IPS-15b (cell line): ENCODE data around the gene DDX20.
"Not testable (repeated sequence)": the region's sequence is repeated elsewhere in the genome, so short reads cannot be mapped to it uniquely, and the experiment has no call there.

Experiments used
- H3K27me3 ChIP-seq: one replicate; pipeline ENCODE4 v1.6.1; 2013; ENCODE audit warnings: low read length; ENCODE audit not compliant: control insufficient read depth, insufficient read depth
- H3K36me3 ChIP-seq: one replicate; pipeline ENCODE4 v1.6.1; 2013; ENCODE audit warnings: low read length; ENCODE audit not compliant: control insufficient read depth, insufficient read depth
- H3K4me1 ChIP-seq: one replicate; pipeline ENCODE4 v1.6.1; 2013; ENCODE audit warnings: mild to moderate bottlenecking, low read length; ENCODE audit not compliant: control insufficient read depth, insufficient read depth
- H3K4me3 ChIP-seq: one replicate; pipeline ENCODE4 v1.5.1; 2013; ENCODE audit warnings: low read depth, low read length
- H3K9ac ChIP-seq: one replicate; pipeline ENCODE4 v1.6.1; 2013; ENCODE audit warnings: low read depth, mild to moderate bottlenecking, low read length
- H3K9me3 ChIP-seq: one replicate; pipeline ENCODE4 v1.6.1; 2013; ENCODE audit warnings: mild to moderate bottlenecking, low read length; ENCODE audit not compliant: control insufficient read depth, insufficient read depth

The DDX20 gene

DNA sequence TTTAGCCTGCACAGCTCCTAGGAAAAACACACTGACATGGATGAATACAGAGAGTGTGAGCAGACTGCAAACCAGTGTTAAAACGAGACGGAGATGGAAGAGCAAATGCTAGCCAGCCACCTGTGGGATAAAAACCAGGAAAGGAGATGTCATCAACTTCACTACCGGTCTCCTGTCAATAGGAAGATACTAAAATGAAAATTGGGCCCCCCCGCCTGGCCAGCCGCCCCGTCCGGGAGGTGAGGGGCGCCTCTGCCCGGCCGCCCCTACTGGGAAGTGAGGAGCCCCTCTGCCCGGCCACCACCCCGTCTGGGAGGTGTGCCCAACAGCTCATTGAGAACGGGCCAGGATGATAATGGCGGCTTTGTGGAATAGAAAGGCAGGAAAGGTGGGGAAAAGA, 44.0 kb downstream of the DDX20 start:
- H3K9ac ChIP-seq, H3K27me3 ChIP-seq, H3K4me1 ChIP-seq: not testable (repeated sequence)

DNA sequence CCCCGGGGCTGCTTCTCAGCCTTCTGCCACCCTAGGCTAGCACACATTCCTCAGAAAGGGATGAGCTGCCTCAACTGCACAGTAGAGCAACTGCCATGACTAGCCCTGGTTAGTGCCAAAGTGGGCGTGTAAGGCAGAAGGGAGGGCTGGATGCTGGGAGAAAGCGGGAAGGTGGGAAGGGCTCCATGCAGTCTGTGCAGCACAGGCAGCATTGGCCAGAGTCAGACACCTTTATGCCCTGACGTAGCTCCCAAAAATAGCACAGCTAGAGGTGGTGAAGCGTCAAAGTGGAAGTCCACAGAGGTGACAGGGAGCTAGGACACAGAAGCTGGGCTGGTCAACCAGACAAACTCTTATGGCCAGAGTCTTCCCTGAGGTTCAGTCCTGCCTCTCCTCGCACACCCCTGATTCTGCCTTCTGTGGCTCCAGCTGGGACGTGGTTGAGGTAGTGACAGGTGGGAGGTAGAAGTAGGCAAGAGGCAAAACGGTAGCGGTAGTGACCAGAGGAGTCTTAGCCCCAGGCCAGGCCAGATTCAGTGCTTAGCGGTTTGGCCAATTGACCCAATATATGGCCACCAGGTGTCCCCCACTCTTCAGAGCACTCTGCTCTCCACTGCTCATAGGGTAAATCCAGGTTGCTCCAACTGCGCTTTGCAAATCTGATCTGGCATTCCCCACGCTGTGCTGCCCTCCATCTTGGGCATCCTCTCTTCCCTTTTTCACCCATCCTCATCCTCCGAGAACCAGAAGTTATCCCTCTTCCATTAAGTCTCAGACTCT, 45.6 kb downstream of the DDX20 start:
- H3K9ac ChIP-seq: no peak overlapping the region
- no peaks in the 10 kb centered on the region for H3K27me3 ChIP-seq
- no peaks in the 10 kb centered on the region for H3K9me3 ChIP-seq
- no peak overlapping the region for H3K4me3 ChIP-seq
- H3K36me3 ChIP-seq: no peaks in the 10 kb centered on the region
- H3K4me1 ChIP-seq: no peaks in the 10 kb centered on the region

More for the DNA sequence above, 44.0 kb downstream of the DDX20 start:
- not testable (repeated sequence) for H3K4me3 ChIP-seq, H3K36me3 ChIP-seq, H3K9me3 ChIP-seq

DNA sequence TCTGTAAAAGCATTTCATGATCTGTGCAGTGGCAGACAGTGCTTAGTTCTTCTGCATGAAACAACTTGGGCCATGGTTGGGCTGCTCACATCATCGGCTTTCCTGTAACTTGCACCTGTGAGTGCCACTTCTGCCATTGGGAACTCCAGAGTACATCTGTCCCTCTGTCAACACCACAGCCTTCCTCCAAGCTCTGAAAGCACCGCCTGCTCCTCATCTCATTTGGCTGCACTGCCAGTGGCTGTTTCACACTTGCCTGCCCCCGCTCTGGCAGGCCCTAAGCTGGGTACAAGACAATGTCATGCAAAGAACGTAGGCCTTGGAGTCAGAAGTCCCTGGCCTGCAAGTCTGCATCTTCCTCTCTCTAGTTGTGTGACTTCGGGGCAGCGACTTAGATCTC, 46.4 kb downstream of the DDX20 start:
- Histone ChIP-seq H3K4me1 (no peaks in the 10 kb centered on the region), H3K9me3 (no peaks in the 10 kb centered on the region), H3K36me3 (no peaks in the 10 kb centered on the region), H3K4me3 (no peak overlapping the region), H3K9ac (no peak overlapping the region), H3K27me3 (no peaks in the 10 kb centered on the region)

DNA sequence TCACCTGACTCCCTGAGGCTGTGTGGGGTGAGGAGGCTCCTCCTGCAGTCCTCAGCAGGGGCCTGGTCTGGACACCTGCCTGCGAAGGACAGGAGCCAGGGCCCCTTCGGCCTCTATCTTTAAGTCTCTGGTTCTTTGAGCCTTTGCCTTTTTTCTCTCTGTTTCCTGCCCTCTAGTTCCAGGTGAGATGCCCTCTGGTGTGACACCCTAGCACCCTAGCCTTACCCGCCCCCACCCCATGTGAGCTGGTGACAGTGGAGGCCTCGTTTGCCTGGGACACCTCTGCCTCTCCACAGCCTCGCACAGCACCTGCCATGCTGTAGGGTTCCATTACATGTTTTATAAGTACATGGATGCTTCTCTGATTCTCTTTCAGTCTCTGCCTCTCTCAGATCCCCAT, 47.3 kb downstream of the DDX20 start:
- H3K4me1 ChIP-seq: no peaks in the 10 kb centered on the region
- no peak overlapping the region for H3K4me3 ChIP-seq
- H3K9me3 ChIP-seq: no peaks in the 10 kb centered on the region
- H3K9ac ChIP-seq: no peak overlapping the region
- H3K36me3 ChIP-seq: no peaks in the 10 kb centered on the region
- no peaks in the 10 kb centered on the region for H3K27me3 ChIP-seq

DNA sequence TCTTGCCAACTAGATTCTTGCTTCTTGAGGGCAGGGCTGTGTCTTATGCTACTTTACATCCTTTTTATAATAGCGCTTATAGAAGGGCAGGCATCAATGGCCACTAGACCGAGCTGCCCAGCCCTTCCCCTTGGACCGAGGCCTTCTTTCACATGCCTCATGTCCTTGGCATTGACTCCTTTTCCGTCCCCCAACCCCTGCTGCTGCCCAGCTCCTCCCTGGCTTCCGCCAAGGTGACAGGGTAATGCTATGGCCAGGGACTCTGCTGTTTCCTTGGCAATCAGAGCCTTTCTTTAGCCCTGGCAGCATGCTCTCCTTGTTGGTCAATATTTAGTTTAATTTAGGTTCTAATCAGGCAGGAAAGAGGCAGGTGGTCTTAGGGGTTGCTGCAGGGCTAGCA, 48.2 kb downstream of the DDX20 start:
- Histone ChIP-seq H3K27me3 (no peaks in the 10 kb centered on the region), H3K9ac (no peak overlapping the region), H3K4me3 (no peak overlapping the region), H3K9me3 (no peaks in the 10 kb centered on the region), H3K36me3 (no peaks in the 10 kb centered on the region), H3K4me1 (no peaks in the 10 kb centered on the region)

DNA sequence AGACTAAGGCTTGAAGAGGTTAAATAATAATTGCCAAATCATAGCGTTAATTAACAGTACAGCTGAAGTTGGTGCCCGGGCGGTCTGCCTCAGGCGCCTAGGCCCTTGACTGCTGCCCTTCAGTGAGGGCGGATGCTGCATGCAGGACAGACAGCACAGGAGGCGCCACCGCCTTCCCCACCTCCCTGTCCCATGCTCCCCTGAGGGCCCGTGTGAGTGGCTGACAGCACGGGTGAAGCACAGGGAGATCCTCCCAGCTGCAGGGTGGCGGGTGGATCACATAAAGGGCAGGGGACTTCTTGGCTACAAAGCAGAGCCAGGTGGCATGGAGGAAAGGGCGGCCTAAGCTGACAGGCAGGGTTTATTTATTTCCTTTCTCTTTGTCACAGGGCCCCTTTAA, 49.1 kb downstream of the DDX20 start:
- no peak overlapping the region for H3K9ac ChIP-seq
- H3K4me3 ChIP-seq: no peak overlapping the region
- H3K4me1 ChIP-seq: no peaks in the 10 kb centered on the region
- H3K36me3 ChIP-seq: no peaks in the 10 kb centered on the region
- no peaks in the 10 kb centered on the region for H3K9me3 ChIP-seq
- no peaks in the 10 kb centered on the region for H3K27me3 ChIP-seq

DNA sequence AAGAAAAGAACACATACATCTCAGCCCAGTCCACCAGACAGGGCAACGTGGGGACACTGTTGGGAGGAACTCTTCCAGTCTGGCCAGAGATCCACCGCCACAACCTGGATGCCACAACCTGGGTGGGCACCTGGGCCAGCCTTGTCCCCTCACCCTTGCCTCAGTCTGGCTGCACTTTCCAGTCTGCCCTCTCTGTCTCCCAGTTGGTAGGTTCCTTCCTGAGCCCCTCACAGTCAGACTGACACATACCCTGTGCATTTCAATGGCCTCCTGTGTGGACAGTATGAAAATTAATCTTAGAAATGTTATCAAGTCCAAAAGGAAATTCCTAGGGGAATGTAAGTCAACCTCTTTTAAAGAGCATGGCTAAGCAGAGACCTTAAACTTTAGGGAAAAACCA, 49.5 kb downstream of the DDX20 start:
- Histone ChIP-seq H3K4me3 (no peak overlapping the region), H3K27me3 (no peaks in the 10 kb centered on the region), H3K9me3 (no peaks in the 10 kb centered on the region), H3K4me1 (no peaks in the 10 kb centered on the region), H3K36me3 (no peaks in the 10 kb centered on the region), H3K9ac (no peak overlapping the region)

DNA sequence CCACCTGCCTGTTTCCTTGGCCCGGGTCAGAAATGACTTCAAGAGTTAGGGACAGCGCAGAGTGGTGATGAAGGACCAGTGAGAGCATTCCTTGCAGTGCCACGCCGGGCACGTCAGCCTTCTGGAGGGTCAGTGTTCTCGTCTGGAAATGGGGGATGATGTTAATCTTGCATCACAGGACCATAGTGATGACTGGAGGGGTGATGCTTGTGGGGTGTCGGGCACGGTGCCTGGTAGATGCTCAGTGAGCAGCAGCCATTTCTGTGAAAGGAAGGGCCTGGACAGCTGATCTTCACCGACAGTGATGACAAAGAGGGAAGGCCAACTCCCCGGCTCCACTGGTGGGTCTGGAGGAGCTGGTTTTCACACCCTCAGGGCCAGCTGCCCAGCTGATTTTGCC, 56.2 kb downstream of the DDX20 start:
- Histone ChIP-seq H3K4me1 (no peaks in the 10 kb centered on the region), H3K36me3 (no peaks in the 10 kb centered on the region), H3K27me3 (no peaks in the 10 kb centered on the region), H3K9ac (no peak overlapping the region), H3K4me3 (no peak overlapping the region), H3K9me3 (no peaks in the 10 kb centered on the region)

DNA sequence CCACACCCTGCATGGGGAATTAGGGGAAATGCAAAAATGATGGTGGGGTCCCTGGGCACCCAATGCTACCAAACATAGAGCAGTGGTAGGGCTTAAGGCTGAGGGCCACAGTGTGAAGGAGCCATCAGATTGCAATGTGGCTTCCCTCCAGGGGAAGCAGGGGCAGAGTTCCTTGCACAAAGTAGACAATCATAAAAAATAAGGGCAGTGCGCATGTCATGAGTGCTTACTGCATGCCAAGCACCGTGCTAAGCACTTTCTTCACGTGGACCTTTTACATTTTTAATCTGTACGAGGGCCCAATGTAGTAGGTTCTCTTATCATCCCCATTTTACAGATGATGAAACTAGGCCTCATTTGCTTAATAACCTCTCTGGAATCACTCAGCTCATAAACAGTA, 56.6 kb downstream of the DDX20 start:
- Histone ChIP-seq H3K9ac (no peak overlapping the region), H3K4me1 (no peaks in the 10 kb centered on the region), H3K27me3 (no peaks in the 10 kb centered on the region), H3K4me3 (no peak overlapping the region), H3K36me3 (no peaks in the 10 kb centered on the region), H3K9me3 (no peaks in the 10 kb centered on the region)

DNA sequence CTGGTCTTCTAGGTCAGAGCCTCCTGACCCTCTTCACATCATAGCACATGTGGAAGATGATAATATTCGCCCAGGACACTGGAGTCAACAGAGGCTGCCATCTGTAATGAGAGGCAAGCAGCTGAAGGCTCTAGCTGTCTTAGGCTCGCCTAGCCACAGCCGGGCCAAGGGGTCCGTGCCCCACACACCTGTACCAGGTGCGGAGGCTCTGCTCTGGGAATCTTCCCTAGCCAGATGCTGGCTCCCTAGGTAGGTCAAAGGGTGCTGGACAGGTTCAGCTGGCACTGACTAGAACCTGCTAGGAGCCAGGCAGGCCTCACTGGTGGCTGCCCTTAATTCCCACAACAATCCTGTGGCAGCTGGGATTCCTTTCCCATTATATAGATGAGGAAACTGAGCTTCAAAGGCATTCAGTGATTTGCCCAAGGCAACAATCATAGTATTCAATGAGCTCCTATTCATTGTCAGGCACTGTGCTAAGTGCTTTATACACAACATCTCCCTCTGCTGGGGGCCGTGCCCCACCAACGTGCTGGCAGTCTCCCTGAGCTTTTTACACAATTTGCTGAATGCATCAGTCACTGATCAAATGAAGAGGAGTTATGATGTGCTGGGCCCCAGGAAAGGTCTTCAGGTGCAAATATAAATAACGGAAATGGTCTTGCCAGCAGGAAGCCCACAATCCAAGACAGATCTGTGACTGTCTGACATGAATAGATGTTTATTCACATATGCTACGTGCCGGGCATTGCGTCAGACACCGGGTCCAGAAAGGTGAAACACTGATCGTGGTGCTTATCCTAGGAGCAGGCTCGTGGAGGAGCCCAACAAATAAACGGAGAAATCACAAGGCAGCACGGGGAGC, 58.0 kb downstream of the DDX20 start:
- no peak overlapping the region for H3K9ac ChIP-seq
- H3K4me1 ChIP-seq: no peaks in the 10 kb centered on the region
- no peaks in the 10 kb centered on the region for H3K9me3 ChIP-seq
- no peaks in the 10 kb centered on the region for H3K36me3 ChIP-seq
- H3K27me3 ChIP-seq: no peaks in the 10 kb centered on the region
- no peak overlapping the region for H3K4me3 ChIP-seq

DNA sequence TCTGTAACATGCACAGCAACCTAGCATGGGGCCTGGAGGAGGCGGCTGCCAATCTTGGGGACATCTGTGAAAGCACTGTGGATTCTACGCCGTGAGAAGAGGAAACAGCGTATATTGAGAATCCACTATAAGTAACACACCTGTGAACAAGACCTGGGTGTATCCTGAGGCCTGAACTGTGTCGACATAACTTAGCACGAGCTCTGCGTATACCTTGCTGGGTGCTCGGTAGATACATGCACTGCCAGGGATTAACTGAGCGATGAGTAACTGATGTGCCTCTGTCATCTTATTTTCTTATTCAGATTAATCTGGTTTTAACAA, 58.6 kb downstream of the DDX20 start:
- Histone ChIP-seq H3K36me3 (no peaks in the 10 kb centered on the region), H3K4me1 (no peaks in the 10 kb centered on the region), H3K27me3 (no peaks in the 10 kb centered on the region), H3K9me3 (no peaks in the 10 kb centered on the region), H3K4me3 (no peak overlapping the region), H3K9ac (no peak overlapping the region)

DNA sequence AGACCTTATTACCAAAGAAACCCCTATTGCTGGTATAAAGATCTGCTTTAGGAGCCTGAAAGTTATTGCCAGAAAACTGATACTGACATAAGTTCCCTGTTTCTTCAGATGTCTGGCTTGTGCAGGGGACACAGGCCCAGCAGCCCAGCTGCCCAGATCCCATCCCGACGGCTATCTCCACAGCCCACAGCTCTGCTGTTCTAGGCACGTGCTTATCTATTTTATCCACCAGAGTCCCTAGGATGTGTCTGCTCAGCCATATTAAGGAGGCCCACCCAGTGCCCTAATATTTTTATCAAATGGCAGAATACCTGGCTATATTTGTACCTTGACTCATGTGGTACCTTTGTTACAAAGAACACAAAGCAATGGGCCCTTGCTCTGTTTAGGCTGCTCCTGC, 58.9 kb downstream of the DDX20 start:
- no peaks in the 10 kb centered on the region for H3K36me3 ChIP-seq
- no peaks in the 10 kb centered on the region for H3K4me1 ChIP-seq
- H3K9me3 ChIP-seq: no peaks in the 10 kb centered on the region
- no peaks in the 10 kb centered on the region for H3K27me3 ChIP-seq
- H3K9ac ChIP-seq: no peak overlapping the region
- no peak overlapping the region for H3K4me3 ChIP-seq
